Measurements from ENCODE around the gene LRRC38. TPM values are rescaled to one million over a fixed set of nuclear protein-coding genes. Genes with fewer than 3 reads are reported as not detected.
"Not testable (repeated sequence)": the region's sequence is repeated elsewhere in the genome, so short reads cannot be mapped to it uniquely, and the experiment has no call there.

The LRRC38 gene
- total RNA-seq (ENCODE audit: insufficient read depth, low replicate concordance) = not detected

- peak; percentile 7 for DNase-seq (ENCODE audit: low spot score)
These were observed at the start of gene LRRC38 for GRCh38 chr1:13513895-13514546. Gene LRRC38, minus strand, starts transcription at chr1:13514003. Its CDS starts 410 bp downstream, at chr1:13513593.

- DNase-seq (ENCODE audit: low spot score) = not testable (repeated sequence)
These were observed 49.2 kb upstream of the LRRC38 start for GRCh38 chr1:13562981-13563380.

- no peak for DNase-seq (ENCODE audit: low spot score)
These were observed 46.7 kb upstream of the LRRC38 start for GRCh38 chr1:13560541-13560940.

GRCh38 chr1:13556224-13556764 is 42.5 kb upstream of the LRRC38 start:
- no peak for DNase-seq (ENCODE audit: low spot score)

GRCh38 chr1:13554798-13555197 is 41.0 kb upstream of the LRRC38 start:
- DNase-seq (ENCODE audit: low spot score) = no peak

GRCh38 chr1:13550663-13551062 is 36.9 kb upstream of the LRRC38 start:
- DNase-seq (ENCODE audit: low spot score) = peak; percentile 98

GRCh38 chr1:13549521-13549920 is 35.7 kb upstream of the LRRC38 start:
- DNase-seq (ENCODE audit: low spot score) = no peak

GRCh38 chr1:13549021-13549420 is 35.2 kb upstream of the LRRC38 start:
- no peak for DNase-seq (ENCODE audit: low spot score)

- DNase-seq (ENCODE audit: low spot score) = no peak
These were observed 34.5 kb upstream of the LRRC38 start for GRCh38 chr1:13548281-13548680.

GRCh38 chr1:13546791-13547190 is 33.0 kb upstream of the LRRC38 start:
- no peak for DNase-seq (ENCODE audit: low spot score)

- no peak for DNase-seq (ENCODE audit: low spot score)
These were observed 30.4 kb upstream of the LRRC38 start for GRCh38 chr1:13544221-13544556.

GRCh38 chr1:13543451-13544220 is 29.8 kb upstream of the LRRC38 start:
- peak; percentile 29 for DNase-seq (ENCODE audit: low spot score)

GRCh38 chr1:13541435-13542215 is 27.8 kb upstream of the LRRC38 start:
- DNase-seq (ENCODE audit: low spot score) = no peak

- DNase-seq (ENCODE audit: low spot score) = peak; percentile 48
These were observed 27.1 kb upstream of the LRRC38 start for GRCh38 chr1:13540866-13541265.

GRCh38 chr1:13539683-13540082 is 25.9 kb upstream of the LRRC38 start:
- no peak for DNase-seq (ENCODE audit: low spot score)

- no peak for DNase-seq (ENCODE audit: low spot score)
These were observed 25.0 kb upstream of the LRRC38 start for GRCh38 chr1:13538832-13539231.

GRCh38 chr1:13536571-13536970 is 22.8 kb upstream of the LRRC38 start:
- DNase-seq (ENCODE audit: low spot score) = no peak

GRCh38 chr1:13535227-13535626 is 21.4 kb upstream of the LRRC38 start:
- no peak for DNase-seq (ENCODE audit: low spot score)

GRCh38 chr1:13528320-13528719 is 14.5 kb upstream of the LRRC38 start:
- DNase-seq (ENCODE audit: low spot score) = no peak

- no peak for DNase-seq (ENCODE audit: low spot score)
These were observed 10.1 kb upstream of the LRRC38 start for GRCh38 chr1:13523780-13524477.

- no peak for DNase-seq (ENCODE audit: low spot score)
These were observed 7.2 kb upstream of the LRRC38 start for GRCh38 chr1:13520985-13521384.

Measured in umbilical cord (tissue), 2 donors.